OCI-LY7 (cell line): ENCODE results near the gene COL11A2. TPM values are rescaled to one million over a fixed set of nuclear protein-coding genes. Genes with fewer than 3 reads are reported as not detected.

Experiments used
- BruUV-seq: library from RNA; stranded (reverse); fragments of 400-500 nt; replicated peaks from 2 replicates; lab custom pipeline; 2021; lab: Mats Ljungman, UMichigan
- CTCF ChIA-PET: fragments of 300-600 bp; sonication (Branson Sonifier 250); formaldehyde crosslinking; loops from one replicate; lab custom pipeline; 2022; ENCODE audit warnings: antibody characterized with exemption; ENCODE audit not compliant: unreplicated experiment; lab: Charles Lee
- POLR2A ChIA-PET: fragments of 300-600 bp; sonication (Branson Sonifier 250); formaldehyde crosslinking; loops from one replicate; lab custom pipeline; 2022; ENCODE audit warnings: antibody characterized with exemption; lab: Charles Lee
- DNase-seq: peaks from one replicate; pipeline ENCODE4 v3.0.0-alpha.2; 2015; ENCODE audit warnings: low spot score
- H2AFZ ChIP-seq: fragments of 200-600 bp; sonication (generic), shearing (Covaris generic); 2 replicates; pipeline ENCODE4 v1.6.1; 2014; ENCODE audit warnings: mild to moderate bottlenecking, antibody characterized with exemption, low read length, moderate library complexity
- H3K27ac ChIP-seq: fragments of 200-600 bp; sonication (generic); 2 replicates; pipeline ENCODE4 v1.5.1; 2014; ENCODE audit warnings: mixed run types, low read depth, mild to moderate bottlenecking, moderate library complexity, low read length, inconsistent platforms; ENCODE audit not compliant: poor library complexity, severe bottlenecking
- H3K36me3 ChIP-seq: fragments of 200-600 bp; sonication (generic); 2 replicates; pipeline ENCODE4 v1.6.1; 2014; ENCODE audit warnings: mild to moderate bottlenecking, antibody characterized with exemption, low read length, moderate library complexity, mixed read lengths; ENCODE audit not compliant: insufficient read depth
- H3K4me1 ChIP-seq: fragments of 200-600 bp; sonication (generic); 2 replicates; pipeline ENCODE4 v1.5.1; 2014; ENCODE audit warnings: mild to moderate bottlenecking, low read length; ENCODE audit not compliant: insufficient read depth, poor library complexity, severe bottlenecking
- H3K4me2 ChIP-seq: fragments of 200-600 bp; sonication (generic); 2 replicates; pipeline ENCODE4 v1.6.1; 2014; ENCODE audit warnings: mild to moderate bottlenecking, low read length
- H3K4me3 ChIP-seq: fragments of 200-600 bp; sonication (generic); 2 replicates; pipeline ENCODE4 v1.5.1; 2014; ENCODE audit warnings: mild to moderate bottlenecking, low read depth, low read length; ENCODE audit not compliant: poor library complexity, severe bottlenecking
- H3K79me2 ChIP-seq: fragments of 200-600 bp; sonication (generic); 2 replicates; pipeline ENCODE4 v1.6.1; 2016; ENCODE audit warnings: low read depth, mild to moderate bottlenecking, low read length, moderate library complexity, mixed read lengths; ENCODE audit not compliant: insufficient read depth
- H3K9me2 ChIP-seq: fragments of 200-600 bp; sonication (generic); 2 replicates; pipeline ENCODE4 v1.6.1; 2016; ENCODE audit warnings: mild to moderate bottlenecking, low read length, mixed read lengths; ENCODE audit not compliant: insufficient read depth
- H3K9me3 ChIP-seq: fragments of 200-600 bp; sonication (generic); 2 replicates; pipeline ENCODE4 v1.6.1; 2014; ENCODE audit warnings: mild to moderate bottlenecking, mixed run types, low read length, mixed read lengths
- H4K20me1 ChIP-seq: fragments of 200-600 bp; sonication (generic); 2 replicates; pipeline ENCODE4 v1.6.1; 2014; ENCODE audit warnings: mild to moderate bottlenecking, antibody characterized with exemption, low read length, moderate library complexity, mixed read lengths; ENCODE audit not compliant: insufficient read depth
- CTCF ChIP-seq: fragments of 200-600 bp; sonication (generic); conservative IDR thresholded peaks from 2 replicates; pipeline ENCODE4 v1.5.1; 2014; ENCODE audit warnings: mild to moderate bottlenecking, antibody characterized with exemption, low read length, moderate library complexity, mixed read lengths
- EZH2phosphoT487 ChIP-seq: fragments of 200-600 bp; sonication (generic); IDR thresholded peaks from 2 replicates; pipeline ENCODE4 v1.6.1; 2018; ENCODE audit warnings: low read depth, borderline replicate concordance, mild to moderate bottlenecking, mixed run types, antibody characterized with exemption, low read length, moderate library complexity, mixed read lengths
- intact Hi-C: fragments of 100-400 bp; cut with micrococcal nuclease; formaldehyde crosslinking; loops from one replicate; pipeline ENCODE4 v1.10.0; 2022; ENCODE audit not compliant: unreplicated experiment
- total RNA-seq, 2 experiments: library from RNA; depleted of rRNA in 1 of 2; stranded (reverse); fragments of >200 nt in 1 of 2; shearing (Covaris generic) in 1 of 2; gene quantifications; 2 replicates each; pipeline ENCODE4 v1.2.3, GENCODE V29; 2014 to 2022

Gene COL11A2
- total RNA-seq, 2 experiments from 2014 or later: 4.5 to 5.2 TPM

- no peak for DNase-seq
- Histone ChIP-seq H3K4me1 (peaks cover 14% of the 10 kb centered on the region), H3K4me3 (no peak overlapping the region), H3K36me3 (peaks cover 6% of the 10 kb centered on the region), H3K79me2 (no peaks in the 10 kb centered on the region), H3K27ac (no peak overlapping the region), H3K9me3 (peaks cover 19% of the 10 kb centered on the region; the same call in 1 of the 2 replicates), H3K9me2 (no peaks in the 10 kb centered on the region), H2AFZ (no peak overlapping the region), H3K4me2 (no peak overlapping the region), H4K20me1 (no peaks in the 10 kb centered on the region)
- BruUV-seq: no TSS peak
- POLR2A ChIA-PET: no interaction called here
- intact Hi-C loops: no loop called here
- TF ChIP-seq CTCF (no peak), EZH2phosphoT487 (no peak)
- CTCF ChIA-PET: no interaction called here
Observed at GRCh38 chr6:33185654-33186187, 6.5 kb downstream of the COL11A2 start.

- BruUV-seq: no TSS peak
Observed at GRCh38 chr6:33185190-33185589, 7.1 kb downstream of the COL11A2 start.

GRCh38 chr6:33183071-33183683 lies 9.1 kb downstream of the COL11A2 start:
- DNase-seq: peak; percentile 64
- TF ChIP-seq CTCF (no peak), EZH2phosphoT487 (no peak)
- Histone ChIP-seq H3K4me1 (peaks cover 14% of the 10 kb centered on the region), H2AFZ (peak overlapping the region; percentile 100), H3K9me3 (peaks cover 19% of the 10 kb centered on the region; the same call in 1 of the 2 replicates), H3K4me2 (peak overlapping the region; percentile 46), H3K4me3 (peak overlapping the region; percentile 40), H4K20me1 (no peaks in the 10 kb centered on the region), H3K9me2 (no peaks in the 10 kb centered on the region), H3K79me2 (no peaks in the 10 kb centered on the region), H3K27ac (peak overlapping the region; percentile 47), H3K36me3 (peaks cover 6% of the 10 kb centered on the region)
- POLR2A ChIA-PET: interaction anchor here (0.6 to 1.2 kb wide), 5 partner anchors 17 to 295 kb away, joined by 3 to 5 read pairs (median 4); partner anchors contain the start of genes RPS18 and VPS52
- intact Hi-C loops: no loop called here
- CTCF ChIA-PET: interaction anchor here (0.5 to 0.7 kb wide), 2 partner anchors 19 to 528 kb away, joined by 3 to 8 read pairs; partner anchors contain the start of gene UQCC2
- no TSS peak for BruUV-seq

More at GRCh38 chr6:33185190-33185589, 7.1 kb downstream of the COL11A2 start:
- peaks cover 14% of the 10 kb centered on the region for H3K4me1 ChIP-seq
- H3K36me3 ChIP-seq: peaks cover 6% of the 10 kb centered on the region
- POLR2A ChIA-PET: no interaction called here
- no peak for DNase-seq
- intact Hi-C loops: no loop called here
- H3K9me3 ChIP-seq: peaks cover 19% of the 10 kb centered on the region; the same call in 1 of the 2 replicates
- H4K20me1 ChIP-seq: no peaks in the 10 kb centered on the region
- H3K4me3 ChIP-seq: no peak overlapping the region
- CTCF ChIA-PET: no interaction called here
- no peaks in the 10 kb centered on the region for H3K9me2 ChIP-seq
- no peak for TF ChIP-seq EZH2phosphoT487
- no peaks in the 10 kb centered on the region for H3K79me2 ChIP-seq
- H3K27ac ChIP-seq: no peak overlapping the region
- H3K4me2 ChIP-seq: no peak overlapping the region
- H2AFZ ChIP-seq: no peak overlapping the region
